D341Med (cell line): Measurements from ENCODE around the gene NCCRP1.

Experiments
- DNase-seq: peaks from one replicate; pipeline ENCODE4 v3.0.0; 2012; ENCODE audit warnings: low spot score

The NCCRP1 gene, protein sequence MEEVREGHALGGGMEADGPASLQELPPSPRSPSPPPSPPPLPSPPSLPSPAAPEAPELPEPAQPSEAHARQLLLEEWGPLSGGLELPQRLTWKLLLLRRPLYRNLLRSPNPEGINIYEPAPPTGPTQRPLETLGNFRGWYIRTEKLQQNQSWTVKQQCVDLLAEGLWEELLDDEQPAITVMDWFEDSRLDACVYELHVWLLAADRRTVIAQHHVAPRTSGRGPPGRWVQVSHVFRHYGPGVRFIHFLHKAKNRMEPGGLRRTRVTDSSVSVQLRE

DNA sequence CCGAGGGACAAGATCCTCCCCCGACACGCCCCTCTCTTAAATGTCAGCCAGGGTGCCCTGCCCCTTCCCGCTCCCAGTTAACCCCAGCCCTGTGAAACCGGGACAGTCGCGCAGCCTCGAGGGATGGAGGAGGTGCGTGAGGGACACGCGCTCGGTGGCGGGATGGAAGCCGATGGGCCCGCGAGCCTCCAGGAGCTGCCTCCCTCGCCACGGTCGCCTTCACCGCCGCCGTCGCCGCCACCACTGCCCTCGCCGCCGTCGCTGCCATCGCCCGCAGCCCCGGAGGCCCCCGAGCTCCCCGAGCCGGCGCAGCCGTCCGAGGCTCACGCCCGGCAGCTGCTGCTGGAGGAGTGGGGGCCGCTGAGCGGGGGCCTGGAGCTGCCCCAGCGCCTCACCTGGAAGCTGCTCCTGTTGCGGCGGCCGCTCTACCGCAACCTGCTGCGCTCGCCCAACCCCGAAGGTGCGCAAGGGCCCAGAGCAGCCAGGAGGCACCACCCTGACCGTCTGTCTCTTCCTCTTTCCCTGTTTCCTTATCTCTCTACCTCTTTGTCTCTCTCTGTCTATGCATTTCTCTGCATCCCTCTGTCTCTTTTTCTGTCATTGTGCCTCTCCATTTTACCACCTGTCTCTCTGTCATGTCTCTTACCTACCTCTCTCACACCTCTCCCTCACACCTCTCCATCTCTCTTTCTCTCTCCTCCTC lies at the start of gene NCCRP1:
TSS of gene NCCRP1 (plus strand) at position 105 of the 703 bp plus-strand sequence. CDS start at position 124, 19 bp downstream.
- peak; percentile 57 for DNase-seq

DNA sequence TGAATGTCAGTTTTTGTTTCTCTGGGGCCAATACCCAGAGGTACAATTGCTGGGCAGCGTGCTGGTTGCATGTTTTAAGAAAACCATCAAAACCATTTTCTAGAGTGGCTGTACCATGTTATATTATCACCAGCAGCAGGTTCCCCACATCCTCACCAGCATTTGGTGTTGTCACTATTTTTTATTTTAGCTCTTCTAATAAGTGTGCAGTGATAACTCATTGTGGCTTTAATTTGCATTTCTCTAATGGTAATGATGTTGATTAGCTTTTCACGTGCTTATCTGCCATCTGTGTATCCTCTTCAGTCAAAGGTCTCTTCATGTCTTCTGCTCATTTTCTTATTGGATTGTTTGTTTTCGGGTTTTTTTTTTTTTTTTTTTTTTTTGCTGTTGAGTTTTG lies 49.3 kb upstream of the NCCRP1 start:
- DNase-seq: no peak

DNA sequence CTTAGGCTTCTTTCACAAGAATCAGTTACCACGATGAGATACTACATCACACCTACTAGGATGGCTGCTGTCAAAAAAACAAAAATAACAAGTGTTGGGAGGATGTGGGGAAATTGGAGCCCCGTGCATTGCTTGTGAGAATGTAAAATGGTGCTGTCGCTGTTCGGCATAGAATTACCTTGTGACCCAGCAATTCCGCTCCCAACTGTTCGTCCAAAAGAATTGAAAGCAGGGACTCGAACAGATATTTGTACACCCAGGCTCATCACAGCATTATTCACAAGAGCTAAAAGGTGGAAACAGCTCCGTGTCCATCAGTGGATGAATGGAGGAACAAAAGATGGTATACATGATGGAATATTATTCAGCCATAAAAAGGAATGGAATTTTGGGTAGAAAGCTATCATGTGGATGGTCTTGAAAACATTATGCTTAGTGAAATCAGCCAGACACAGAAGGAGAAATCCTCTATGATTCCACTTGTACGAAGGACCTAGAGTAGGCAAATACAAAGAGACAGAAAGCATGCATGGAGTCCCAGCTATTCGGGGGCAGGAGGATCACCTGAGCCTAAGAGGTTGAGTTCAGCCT lies 47.7 kb upstream of the NCCRP1 start:
- no peak for DNase-seq

DNA sequence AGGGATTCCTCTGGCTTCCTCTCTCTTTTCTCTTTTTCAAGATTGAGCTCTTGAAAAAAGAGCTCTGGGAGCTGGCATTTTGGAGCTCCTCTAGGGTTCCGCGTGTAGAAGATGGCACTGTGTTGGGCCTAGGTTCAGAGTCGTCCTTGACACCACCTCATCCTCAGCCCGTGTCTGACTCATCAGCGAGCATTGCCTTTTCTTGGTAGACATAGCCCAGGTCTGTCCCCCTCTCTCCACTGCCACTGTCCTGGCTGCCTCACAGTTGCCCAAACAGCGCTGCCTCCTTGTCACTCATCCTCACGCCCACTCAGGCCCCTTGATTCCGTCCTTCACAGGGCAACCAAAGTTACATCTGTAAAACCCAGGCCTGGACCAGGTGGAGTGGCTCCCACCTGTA lies 46.5 kb upstream of the NCCRP1 start:
- DNase-seq: no peak

DNA sequence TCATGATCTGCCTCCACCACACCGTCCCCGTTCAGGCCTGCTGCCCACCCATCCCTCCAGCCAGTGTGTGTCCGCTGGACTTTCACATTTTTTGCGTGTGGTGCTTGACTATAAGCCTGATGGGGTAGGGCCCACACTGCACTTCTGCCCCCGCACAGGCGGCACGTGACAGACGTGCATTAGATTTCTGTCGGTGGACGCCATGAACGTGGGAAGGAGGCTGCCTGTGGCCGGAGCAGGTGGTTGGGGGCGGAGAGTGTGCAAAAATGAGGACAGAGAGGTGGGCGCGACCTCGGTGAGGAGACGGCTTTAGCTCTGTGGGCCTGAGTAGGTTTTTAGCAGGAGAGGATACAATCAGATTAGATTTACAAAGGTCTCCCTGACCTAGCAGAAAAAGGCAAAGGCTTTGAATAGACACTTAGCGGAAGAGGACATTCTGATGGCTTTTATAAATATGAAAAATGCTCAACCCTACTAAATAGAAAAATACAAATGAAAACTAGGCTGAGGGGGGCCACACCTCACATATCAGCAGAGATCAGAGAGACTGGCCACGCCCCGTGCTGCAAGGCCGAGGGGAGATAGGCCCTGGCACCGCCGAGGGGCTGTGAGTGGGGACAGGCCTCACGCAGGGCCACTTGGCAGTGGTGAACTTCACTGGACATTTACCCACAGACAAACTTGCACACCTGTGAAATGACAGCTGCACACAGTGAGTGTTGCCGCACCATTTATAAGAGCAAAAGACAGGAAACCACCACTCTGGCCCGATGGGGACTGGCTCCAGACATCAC lies 45.8 kb upstream of the NCCRP1 start:
- no peak for DNase-seq

DNA sequence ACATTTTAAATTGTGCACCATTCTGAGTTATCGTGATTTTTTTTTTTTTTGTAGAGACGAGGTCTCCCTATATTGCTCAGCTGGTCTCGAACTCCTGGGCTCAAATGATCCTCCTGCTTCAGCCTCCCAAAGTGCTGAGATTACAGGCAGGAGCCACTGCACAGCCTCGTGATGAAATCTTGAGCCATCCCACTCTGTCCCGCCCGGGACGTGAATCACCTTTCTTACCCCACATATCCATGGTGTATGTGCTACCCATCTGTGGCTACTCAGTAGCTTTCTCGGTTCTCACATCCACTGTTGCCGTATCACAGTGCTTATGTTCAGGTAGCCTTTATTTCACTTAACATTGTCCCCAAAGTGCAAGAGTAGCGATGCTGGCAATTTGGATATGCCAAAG lies 44.7 kb upstream of the NCCRP1 start:
- DNase-seq: no peak

DNA sequence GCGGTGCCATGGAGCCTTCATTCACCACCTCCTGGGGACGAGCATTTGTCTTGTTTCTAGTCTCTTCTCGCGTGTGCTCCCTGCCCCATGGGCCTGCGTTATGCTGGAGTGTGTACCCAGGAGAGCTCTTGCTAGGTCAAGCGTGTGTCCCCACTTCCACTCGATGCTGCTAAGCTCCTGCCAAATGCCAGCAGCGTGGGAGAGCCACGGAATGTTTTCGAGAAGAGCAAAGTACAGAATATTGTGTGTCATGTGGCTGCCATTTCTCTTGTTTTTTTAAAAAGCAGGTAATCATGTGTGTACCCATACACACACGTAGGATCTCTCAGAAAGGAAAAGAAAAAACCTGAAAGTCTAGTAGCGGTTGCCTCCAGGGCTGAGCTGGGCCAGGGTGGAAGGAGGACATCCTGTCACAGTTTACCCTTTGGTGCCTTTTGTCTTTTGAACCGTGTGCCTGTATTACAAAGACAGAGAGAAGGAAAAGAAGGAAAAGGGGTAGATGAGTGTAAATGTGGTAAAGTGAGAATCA lies 42.6 kb upstream of the NCCRP1 start:
- DNase-seq: no peak

DNA sequence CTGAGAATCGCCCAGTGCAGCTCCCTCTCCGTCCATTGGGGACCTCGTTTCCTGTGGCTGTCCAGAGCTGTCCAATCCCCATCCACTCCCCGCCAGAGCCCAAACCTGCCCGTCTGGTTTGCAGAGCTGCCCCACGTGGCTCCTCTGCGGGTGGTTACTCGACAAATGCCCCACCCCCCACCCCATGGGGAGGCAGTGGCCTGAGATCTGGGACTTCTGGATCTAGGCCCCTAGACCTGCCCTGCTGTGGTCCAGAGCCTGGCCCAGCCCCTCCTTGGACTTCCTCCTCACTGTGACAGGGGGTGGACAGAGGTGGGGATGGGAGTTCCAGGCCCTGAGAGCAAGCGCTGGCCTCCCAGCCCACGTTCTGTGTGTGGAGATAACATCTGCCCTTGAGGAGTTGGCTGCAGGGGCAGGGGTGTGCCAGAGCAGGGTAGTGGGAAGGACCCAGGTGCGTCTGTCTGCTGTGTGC lies 42.1 kb upstream of the NCCRP1 start:
- no peak for DNase-seq

DNA sequence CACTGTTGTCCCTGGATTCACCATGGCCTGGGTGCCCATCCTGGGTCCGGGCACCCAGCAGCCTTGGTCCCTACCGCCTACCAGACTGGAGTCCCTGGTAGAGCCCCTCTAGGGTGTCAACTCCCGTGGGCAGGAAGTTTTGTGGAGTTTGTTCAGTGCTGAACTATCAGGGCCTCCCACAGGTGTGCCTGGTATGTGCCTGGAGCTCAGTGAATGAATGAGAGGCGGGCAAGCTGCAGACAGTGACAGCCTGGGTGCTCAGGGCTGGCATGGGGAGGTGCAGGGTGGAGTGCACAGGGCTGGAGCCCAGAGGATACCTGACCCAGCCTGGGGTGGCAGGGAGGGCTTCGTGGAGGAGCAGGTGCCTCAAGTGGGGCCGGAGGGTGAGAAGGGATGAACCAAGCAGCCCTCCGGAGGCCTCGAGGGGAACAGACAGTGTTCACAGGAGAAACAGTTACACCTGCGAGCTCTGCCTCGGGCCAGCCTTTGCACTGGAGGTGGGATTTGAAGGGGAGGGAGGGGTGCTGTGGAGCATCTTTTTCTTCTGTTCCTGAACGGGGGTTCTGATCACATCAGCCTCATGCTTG lies 41.6 kb upstream of the NCCRP1 start:
- no peak for DNase-seq

DNA sequence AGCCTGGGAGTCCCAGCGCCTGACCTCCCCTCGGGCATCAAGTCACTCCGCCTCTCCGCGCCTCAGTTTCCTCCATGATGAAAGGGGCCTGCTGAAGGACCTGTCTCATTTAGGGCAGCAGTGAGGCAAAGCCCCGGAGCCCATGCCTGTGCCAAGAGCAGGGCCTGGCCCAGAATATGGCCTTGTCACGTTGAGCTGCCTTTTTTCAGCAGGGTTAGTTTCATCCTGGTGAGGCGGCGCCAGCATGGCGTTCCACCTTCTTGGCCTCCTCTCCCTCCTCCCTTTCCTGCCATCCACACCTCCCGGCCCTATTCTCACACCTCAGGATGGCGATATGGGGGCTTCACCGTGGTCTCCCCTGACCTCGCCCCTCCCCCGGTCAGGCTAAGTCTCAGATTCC lies 41.0 kb upstream of the NCCRP1 start:
- DNase-seq: no peak

DNA sequence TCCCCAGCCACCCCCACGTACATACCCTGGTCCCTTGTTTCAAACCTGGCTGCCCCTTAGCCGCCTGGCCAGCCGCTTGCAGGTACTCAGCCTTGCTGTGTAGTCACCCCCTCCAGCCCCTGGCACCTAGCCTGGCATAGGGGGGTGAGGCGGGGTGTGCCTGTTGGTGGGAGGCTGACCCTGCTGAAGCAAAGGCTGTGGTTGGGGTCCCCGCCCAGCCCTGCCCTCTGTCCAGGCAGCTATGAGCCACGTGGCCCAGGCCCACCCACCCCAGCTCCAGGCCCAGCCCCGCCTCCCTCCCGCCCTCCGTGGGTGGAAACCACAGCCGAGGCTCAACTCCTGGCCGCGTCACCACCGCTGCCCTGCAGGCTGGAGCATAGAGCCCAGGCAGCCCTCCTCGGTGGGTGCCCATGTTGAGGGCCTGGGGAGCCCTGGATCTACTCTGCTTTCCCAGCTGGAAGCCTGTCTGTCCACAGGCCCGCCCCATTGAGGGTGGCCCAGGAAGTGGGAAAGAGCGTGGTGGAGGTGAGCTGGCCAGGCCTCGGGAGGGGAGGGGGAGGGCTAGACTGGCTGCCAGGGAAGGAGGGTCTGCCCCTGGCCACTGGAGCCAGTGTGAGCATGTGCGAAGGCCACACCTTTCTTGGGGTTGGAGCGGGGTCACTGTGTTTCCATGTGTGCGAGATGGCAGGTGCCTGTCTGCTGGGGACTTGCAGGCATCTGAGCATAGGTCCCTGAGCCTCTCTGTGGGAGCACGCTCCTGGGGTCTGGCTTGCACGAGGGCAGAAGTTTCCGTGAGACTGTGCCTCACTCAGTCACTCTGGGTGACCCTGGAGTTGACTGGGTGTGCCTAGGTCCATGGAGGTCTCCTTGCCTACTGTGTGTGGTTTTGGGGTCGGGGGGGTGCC lies 40.2 kb upstream of the NCCRP1 start:
- DNase-seq: no peak

DNA sequence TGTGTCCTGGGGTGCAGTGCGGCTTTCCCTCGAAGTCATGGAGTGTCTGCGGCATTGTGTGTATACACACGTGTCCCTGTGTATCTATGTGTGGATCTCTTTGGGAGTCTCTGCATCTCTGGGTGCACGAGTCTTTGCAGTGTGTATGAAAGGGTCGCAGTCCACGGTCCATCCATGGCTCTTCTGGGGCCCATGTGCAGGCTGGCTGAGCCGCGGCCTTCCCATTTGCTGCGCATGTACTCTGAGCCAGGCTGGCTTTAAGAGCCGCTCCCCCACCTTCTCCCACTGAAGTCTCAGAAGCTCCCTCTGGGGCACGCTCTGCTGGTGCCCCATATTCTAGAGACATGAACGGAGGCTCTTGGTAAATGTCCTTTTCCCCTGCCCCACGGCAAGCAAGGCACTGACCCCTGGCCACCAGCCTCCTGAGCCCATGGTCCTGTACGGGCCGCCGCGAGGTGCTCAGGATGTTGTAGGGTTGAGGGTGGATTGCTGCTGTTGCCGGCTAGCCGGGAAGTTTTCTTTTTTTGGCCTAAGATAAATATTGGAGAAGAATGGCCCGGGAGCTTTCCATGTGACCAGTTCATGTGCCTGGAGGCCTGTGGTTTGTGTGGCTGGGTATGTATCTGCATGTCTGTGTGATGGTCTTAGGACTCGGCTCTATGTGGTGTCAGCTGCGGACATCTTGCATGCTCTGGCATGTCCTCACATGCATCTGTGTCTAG lies 39.3 kb upstream of the NCCRP1 start:
- no peak for DNase-seq

DNA sequence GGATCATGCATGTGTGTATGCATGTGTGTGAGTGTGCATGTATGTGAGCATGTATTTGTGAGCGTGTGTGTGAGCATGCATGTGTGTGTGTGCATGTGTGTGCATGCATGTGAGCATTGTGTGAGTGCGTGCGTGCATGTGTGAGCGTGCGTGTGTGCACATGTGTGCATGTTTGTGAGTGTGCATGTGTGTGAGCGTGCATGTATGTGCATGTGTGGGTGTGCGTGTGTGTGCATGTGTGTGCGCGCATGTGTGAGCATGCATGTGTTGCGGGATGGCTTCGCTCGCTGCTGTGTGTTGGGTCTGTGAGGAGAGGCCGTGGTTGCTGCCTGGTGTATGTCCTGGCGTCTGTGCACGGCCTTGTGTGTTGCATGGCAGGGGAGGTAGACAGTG lies 38.8 kb upstream of the NCCRP1 start:
- DNase-seq: no peak

DNA sequence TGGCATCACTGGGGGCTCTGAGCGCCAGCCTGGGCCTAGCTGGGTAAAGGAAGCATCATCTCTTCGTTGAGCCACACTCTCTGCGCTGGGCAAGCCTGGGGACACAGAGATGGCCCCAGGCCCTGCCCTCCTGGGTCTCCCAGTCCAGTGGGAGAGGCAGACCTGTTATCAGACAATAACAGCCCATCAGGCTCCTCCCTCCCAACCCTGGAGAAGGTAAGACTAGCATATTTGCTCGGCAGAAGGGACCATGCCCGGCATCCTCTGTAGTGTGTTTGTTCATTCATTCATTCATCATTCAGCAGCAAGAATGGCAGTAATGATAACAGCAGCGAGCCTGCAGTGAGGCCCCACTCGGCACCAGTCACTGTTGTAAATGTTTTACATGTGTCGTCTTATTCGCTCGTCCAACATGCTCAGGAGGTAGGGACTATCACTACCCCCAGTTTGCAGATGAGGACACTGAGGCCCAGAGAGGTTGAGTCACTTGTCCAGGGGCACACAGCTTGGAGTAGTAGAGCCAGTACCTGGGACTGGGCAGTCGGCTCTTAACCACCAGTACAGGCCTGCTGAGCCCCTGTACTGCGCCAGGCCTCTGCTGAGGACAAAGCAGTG lies 38.0 kb upstream of the NCCRP1 start:
- no peak for DNase-seq

DNA sequence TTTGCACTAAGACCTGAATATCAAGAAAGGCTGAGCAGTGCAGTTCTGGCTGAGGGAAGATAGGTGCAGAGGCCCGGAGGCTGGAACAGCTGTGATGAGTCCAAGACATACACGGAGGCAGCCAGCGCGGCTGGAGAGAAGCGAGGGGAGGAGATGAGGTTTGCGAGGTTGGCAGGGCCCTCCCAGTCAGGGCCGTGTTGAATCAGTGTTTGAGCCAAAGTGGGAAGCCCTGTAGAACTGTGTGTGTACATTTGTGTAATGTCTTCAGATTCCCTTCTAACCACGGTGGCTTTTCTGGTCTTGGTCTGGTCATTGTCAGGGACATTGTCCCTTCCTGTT lies 36.3 kb upstream of the NCCRP1 start:
- no peak for DNase-seq

DNA sequence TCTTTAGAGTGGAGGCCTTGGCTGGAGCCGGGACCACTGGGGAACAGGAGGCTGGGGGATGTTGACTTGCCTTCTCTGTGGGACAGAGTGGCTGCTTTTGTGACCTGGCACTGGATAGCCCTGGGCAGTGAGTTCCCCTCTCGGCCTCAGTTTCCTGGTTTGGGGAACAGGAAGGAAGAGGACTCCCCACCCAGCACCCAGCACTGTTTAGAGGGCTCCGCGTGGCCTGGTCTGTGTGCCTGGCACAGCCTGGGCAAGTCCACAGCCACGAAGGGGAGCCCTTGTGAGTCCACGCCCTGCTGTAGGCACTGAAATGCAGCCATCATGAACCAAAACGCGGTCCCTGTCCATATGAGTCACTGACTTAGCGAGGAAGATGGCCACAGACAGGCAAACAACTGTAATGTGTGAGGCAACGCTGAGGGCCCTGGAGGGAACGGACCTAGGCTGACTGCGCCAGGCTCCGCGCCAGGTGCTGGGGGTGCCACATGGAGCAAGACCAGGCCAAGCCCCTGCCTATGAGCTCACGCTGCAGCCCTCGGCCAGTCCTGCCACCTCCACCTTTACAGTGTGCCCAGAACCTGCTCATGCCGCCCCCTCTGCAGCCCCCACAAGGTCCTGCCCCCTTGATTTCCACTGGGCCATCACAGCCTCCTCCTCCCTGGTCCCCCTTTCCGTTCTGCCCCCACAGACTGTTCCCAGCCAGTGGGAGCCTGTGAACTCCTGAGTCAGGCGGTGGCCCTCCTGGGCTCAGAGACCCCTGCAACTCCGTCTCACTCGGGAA lies 35.7 kb upstream of the NCCRP1 start:
- no peak for DNase-seq

DNA sequence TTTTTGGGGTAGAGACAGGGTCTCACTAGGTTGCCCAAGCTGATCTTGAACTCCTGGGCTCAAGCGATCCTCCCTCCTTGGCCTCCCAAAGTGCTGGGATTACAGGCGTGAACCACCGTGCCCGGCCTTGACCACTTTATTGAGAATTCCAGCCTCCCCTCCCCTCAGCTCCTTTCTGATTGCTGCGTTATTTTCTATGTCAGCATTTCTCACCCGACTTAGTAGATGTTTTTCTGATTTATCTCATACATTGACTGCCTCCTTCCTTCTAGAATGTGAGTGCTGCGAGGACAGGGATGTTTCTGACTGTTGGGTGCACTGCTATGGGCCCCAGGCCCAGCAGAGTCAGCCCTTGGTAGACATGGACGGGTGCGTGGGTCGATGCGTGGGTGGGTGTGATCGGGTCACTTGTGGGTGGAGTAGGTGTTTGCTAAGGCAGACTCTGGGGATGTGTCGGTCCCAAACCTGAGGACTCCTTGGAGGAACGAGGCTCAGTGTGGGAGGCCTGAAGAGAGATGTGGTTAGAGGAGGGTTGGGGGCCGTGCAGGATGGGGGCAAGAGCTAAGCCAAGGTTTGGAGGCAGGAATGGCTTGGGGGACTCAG lies 34.2 kb upstream of the NCCRP1 start:
- no peak for DNase-seq

DNA sequence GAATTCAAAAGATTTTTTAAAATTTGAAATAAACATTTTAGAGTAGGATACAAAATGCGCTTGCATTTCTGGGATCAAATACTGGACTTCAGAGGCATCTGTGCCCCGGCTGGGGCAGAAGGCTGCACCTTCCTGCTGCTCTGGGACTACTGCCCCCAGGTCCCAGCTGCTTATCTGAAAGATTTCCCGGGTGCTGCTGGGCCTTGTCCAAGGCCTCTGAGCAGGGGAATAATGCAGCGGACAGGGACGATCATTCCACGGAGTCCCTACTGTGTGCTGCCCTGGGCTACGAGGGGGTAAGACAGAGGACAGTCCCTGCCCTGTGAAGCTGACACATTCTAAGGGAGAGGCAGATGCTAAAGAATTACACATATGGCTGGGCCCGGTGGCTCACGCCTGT lies 33.1 kb upstream of the NCCRP1 start:
- DNase-seq: no peak

DNA sequence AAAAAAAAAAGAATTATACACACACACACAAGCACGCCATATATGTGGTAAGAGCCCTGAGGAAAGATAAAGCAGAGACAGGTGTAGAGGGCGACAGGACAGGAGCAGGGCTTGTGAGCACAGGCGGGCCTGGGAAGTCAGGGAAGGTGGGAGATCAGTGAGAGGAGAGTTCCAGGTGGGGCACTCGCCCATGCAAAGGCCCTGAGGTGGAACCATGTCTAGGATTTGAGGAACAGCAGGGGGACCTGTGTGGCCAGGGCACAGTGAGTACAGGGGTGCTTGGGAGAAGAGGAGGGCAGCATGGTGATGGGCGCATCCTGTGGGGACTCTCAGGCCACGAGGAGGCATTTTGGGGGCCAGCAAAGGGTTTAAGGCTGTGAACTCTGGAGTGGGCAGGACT lies 32.5 kb upstream of the NCCRP1 start:
- no peak for DNase-seq
